Gastrocnemius medialis (tissue), 4 donors: ENCODE results near the gene ATOSA. TPM values are rescaled to one million over a fixed set of nuclear protein-coding genes. Genes with fewer than 3 reads are reported as not detected.

ENCODE experiments used
- ATAC-seq, 2 donors: fragments of 150-250 bp; one replicate each; pipeline ENCODE4 v1.9.1; 2016
- DNase-seq, 2 donors: peaks; one replicate each; pipeline ENCODE4 v3.0.0-alpha.2; 2019
- H3K27ac ChIP-seq, 4 donors: fragments of 200-600 bp; sonication (generic); 1 replicate in 1 of 4; 2 replicates in 3 of 4; pipeline ENCODE4 v1.5.1; 2016 to 2018; ENCODE audit warnings: mild to moderate bottlenecking in 2 of 4, moderate library complexity in 1 of 4
- H3K27me3 ChIP-seq, 3 donors: fragments of 200-600 bp; sonication (generic) in 2 of 3; 1 replicate in 1 of 3; 2 replicates in 2 of 3; pipeline versions ENCODE4 v1.5.1 to v1.6.0; 2016 to 2019; ENCODE audit warnings: mild to moderate bottlenecking in 1 of 3, moderate library complexity in 1 of 3
- H3K36me3 ChIP-seq, 2 donors: fragments of 200-600 bp; sonication (generic) in 1 of 2; one replicate each; pipeline ENCODE4 v1.5.1; 2017 to 2018
- H3K4me1 ChIP-seq, 2 donors: fragments of 200-600 bp; sonication (generic) in 1 of 2; one replicate each; pipeline ENCODE4 v1.5.1; 2016 to 2017; ENCODE audit warnings: mild to moderate bottlenecking in 2 of 2
- H3K4me3 ChIP-seq, 4 donors: fragments of 200-600 bp; sonication (generic) in 3 of 4; 1 replicate in 1 of 4; 2 replicates in 3 of 4; pipeline ENCODE4 v1.5.1; 2016 to 2019; ENCODE audit warnings: mild to moderate bottlenecking in 2 of 4
- H3K9me3 ChIP-seq, 3 donors: fragments of 200-600 bp; sonication (generic) in 2 of 3; 1 replicate in 1 of 3; 2 replicates in 2 of 3; pipeline ENCODE4 v1.5.1; 2016 to 2019
- POLR2A ChIP-seq, 2 donors: fragments of 450-650 bp; IDR thresholded peaks; one replicate each; pipeline ENCODE4 v1.6.1; 2017; ENCODE audit warnings: antibody characterized with exemption in 2 of 2, mild to moderate bottlenecking in 2 of 2, moderate library complexity in 2 of 2
- in situ Hi-C, 4 donors: fragments of 200-750 bp; cut with MboI; loops; one replicate each; pipeline versions ENCODE4 v1.15.0 to v1.8.0; 2017; ENCODE audit warnings: low sequenced_read_pairs in 4 of 4
- intact Hi-C: fragments of 100-400 bp; cut with DNase I; formaldehyde crosslinking; loops from one replicate; pipeline ENCODE4 v1.15.1; 2023; ENCODE audit warnings: low total_unique reads
- total RNA-seq, 4 donors: library from RNA; depleted of rRNA; stranded (reverse); fragments of >200 nt; gene quantifications; one replicate each; pipeline versions ENCODE4 v1.1.0 to v1.2.3, GENCODE V29; 2016
- TF ChIP-seq, protein P1 (sequence below), 5 experiments: fragments of 450-650 bp in 3 of 5; fragments of 200-600 bp in 2 of 5; sonication (generic) in 2 of 5; IDR thresholded peaks in 4 of 5; conservative IDR thresholded peaks in 1 of 5; 1 replicate in 4 of 5; 2 replicates in 1 of 5; pipeline ENCODE4 v1.5.1; 2016 to 2019; ENCODE audit warnings: antibody characterized with exemption in 5 of 5, mild to moderate bottlenecking in 3 of 5, moderate library complexity in 3 of 5

ATOSA gene
- total RNA-seq, 4 donors from 2014 or later, result 61.9 to 491 (median 137) TPM

DNA sequence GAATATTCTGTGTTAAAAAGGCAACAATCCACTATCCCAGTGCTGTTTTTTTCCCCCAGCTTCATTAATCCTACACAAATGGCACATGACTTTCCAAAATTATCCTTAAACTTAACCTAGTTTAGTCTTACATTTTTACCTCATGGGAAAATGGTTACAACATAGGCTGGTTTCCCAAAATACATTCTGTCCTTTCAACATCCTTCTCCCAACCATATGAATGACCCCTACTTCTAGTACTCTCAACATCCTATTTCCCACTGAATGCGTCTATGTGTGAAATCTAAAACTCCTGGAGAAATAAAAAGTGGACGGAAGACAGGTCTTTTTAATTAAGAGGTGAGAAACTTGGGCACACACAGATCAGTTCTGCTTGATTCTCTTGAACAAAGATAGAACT lies 33.3 kb downstream of the ATOSA start:
- TF ChIP-seq, protein P1, sequence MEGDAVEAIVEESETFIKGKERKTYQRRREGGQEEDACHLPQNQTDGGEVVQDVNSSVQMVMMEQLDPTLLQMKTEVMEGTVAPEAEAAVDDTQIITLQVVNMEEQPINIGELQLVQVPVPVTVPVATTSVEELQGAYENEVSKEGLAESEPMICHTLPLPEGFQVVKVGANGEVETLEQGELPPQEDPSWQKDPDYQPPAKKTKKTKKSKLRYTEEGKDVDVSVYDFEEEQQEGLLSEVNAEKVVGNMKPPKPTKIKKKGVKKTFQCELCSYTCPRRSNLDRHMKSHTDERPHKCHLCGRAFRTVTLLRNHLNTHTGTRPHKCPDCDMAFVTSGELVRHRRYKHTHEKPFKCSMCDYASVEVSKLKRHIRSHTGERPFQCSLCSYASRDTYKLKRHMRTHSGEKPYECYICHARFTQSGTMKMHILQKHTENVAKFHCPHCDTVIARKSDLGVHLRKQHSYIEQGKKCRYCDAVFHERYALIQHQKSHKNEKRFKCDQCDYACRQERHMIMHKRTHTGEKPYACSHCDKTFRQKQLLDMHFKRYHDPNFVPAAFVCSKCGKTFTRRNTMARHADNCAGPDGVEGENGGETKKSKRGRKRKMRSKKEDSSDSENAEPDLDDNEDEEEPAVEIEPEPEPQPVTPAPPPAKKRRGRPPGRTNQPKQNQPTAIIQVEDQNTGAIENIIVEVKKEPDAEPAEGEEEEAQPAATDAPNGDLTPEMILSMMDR (IDR thresholded peaks at IDR 0.05 in 4 of 5, conservative IDR thresholded peaks at IDR 0.05 in 1 of 5), result no peak
- no peak for TF ChIP-seq POLR2A (IDR thresholded peaks at IDR 0.05)
- H3K36me3 ChIP-seq, result peaks cover 0 to 15% of the 10 kb centered on the region in 2 donors
- ATAC-seq (peak; percentile 85 to 89), DNase-seq (no peak)
- in situ Hi-C loops, result no loop called here
- H3K4me3 ChIP-seq, result no peak overlapping the region
- H3K4me1 ChIP-seq, result peaks cover 62 to 94% of the 10 kb centered on the region in 2 donors
- intact Hi-C loops, result loop anchor here (10.0 kb wide), 1 partner anchor 221 kb away; no protein-coding TSS in a partner anchor
- no peaks in the 10 kb centered on the region for H3K27me3 ChIP-seq
- H3K27ac ChIP-seq, result peak overlapping the region; percentile 79 to 89 (median 82)
- H3K9me3 ChIP-seq, result no peaks in the 10 kb centered on the region

DNA sequence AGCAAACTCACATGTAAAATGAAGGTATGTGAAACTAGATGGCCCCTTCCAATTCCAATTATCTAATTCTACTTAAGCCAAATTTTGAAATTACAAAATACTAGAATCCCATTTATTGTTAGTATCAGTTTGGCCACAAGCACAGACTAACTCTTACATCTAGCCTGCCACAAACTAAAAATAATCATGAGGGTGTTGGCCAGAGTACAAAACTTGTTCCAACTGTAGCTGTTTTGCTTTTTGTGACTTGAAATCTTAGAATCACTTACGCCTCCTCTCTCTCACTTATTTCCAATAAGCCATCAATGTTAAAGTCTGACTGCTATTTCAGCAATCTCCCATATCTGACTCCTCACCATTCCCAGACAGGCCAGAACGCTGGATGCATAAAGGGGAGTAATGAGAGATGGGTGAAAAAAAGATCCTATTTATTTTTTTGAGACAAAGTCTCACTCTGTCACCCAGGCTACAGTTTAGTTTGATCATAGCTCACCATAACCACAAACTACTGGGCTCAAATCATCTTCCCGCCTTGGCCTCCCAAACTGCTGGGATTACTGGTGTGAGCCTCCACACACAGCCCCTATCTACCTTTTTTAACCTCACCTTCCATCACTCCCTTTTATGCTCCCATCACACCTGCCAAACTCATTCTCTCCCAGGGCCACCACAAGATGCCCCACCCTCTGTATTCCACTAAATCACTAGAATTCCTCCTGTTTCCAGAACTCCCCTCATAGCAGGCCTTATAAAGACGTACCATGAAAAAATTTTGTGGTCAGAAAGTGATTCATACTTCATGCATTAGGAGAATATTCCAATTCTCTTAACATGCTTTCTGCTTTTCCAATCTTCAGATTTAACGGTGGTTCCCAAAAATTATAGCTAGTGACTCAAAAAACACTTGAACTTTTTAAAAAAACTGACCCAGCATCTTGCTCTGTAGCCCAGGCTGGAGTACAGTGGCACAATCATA lies 36.5 kb downstream of the ATOSA start:
- Histone ChIP-seq H3K27me3 (no peaks in the 10 kb centered on the region), H3K27ac (peak overlapping the region; percentile 79 to 89 (median 82)), H3K36me3 (peaks cover 0 to 35% of the 10 kb centered on the region in 2 donors), H3K4me1 (peaks cover 41 to 61% of the 10 kb centered on the region in 2 donors), H3K9me3 (no peaks in the 10 kb centered on the region), H3K4me3 (no peak overlapping the region)
- DNase-seq (no peak), ATAC-seq (peak in 1 of 2 donors; percentile 7)
- TF ChIP-seq, protein P1 (IDR thresholded peaks at IDR 0.05 in 4 of 5, conservative IDR thresholded peaks at IDR 0.05 in 1 of 5), result no peak
- TF ChIP-seq POLR2A (IDR thresholded peaks at IDR 0.05), result no peak
- intact Hi-C loops (loop anchor here (5.0 to 10.0 kb wide), 2 partner anchors 35 to 218 kb away; partner anchors contain the start of gene ATOSA), in situ Hi-C loops (no loop called here)

DNA sequence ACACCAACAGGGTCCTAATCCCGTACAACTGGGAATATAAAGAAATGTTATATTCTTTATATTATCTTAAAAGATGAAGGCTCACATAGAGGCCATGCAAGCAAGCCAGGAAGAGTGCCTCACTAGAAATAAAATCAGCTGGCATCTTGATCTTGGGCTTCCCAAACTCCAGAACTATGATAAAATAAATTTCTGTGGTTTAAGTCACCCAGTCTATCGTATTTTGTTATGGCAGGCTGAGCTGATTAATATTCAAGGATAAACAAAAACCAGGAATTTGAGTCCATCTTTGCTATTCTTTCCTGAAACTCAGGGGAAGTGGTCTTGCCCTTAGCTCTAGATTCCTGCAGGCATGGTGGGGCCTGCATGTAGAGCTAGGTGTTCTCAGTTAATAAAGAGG lies 42.7 kb downstream of the ATOSA start:
- TF ChIP-seq POLR2A (IDR thresholded peaks at IDR 0.05), result no peak
- TF ChIP-seq, protein P1 (IDR thresholded peaks at IDR 0.05 in 4 of 5, conservative IDR thresholded peaks at IDR 0.05 in 1 of 5), result no peak
- Histone ChIP-seq H3K36me3 (peaks cover 0 to 79% of the 10 kb centered on the region in 2 donors), H3K9me3 (no peaks in the 10 kb centered on the region), H3K27ac (peak overlapping the region in 1 of 4 donors; percentile 11), H3K4me1 (peaks cover 12 to 30% of the 10 kb centered on the region in 2 donors), H3K4me3 (no peak overlapping the region), H3K27me3 (no peaks in the 10 kb centered on the region)
- intact Hi-C loops, result no loop called here
- DNase-seq (no peak), ATAC-seq (no peak)
- in situ Hi-C loops, result no loop called here

DNA sequence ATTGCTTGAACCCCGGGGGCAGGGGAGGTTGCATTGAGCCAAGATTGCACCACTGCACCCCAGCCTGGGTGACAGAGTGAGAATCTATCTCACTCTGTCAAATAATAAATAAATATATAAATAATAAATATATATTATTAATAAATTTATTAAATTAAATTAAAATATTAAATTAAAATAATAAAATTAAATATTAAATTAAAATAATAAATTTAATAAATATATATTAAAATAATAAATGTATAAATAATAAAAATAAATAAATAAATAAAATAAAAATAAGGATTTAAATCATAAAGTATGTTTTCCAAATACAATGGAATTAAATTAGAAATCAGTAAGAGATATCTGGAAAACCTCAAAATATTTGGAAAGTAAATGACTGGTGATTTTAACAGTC lies 43.3 kb downstream of the ATOSA start:
- Histone ChIP-seq H3K4me1 (peaks cover 12 to 32% of the 10 kb centered on the region in 2 donors), H3K9me3 (no peaks in the 10 kb centered on the region), H3K27ac (peak overlapping the region in 2 of 4 donors; percentile 39 to 74), H3K36me3 (peaks cover 0 to 79% of the 10 kb centered on the region in 2 donors), H3K4me3 (no peak overlapping the region), H3K27me3 (no peaks in the 10 kb centered on the region)
- intact Hi-C loops (no loop called here), in situ Hi-C loops (no loop called here)
- TF ChIP-seq, protein P1 (IDR thresholded peaks at IDR 0.05 in 4 of 5, conservative IDR thresholded peaks at IDR 0.05 in 1 of 5), result no peak
- no peak for TF ChIP-seq POLR2A (IDR thresholded peaks at IDR 0.05)
- DNase-seq (no peak), ATAC-seq (no peak)

Other genes starting within 250 kb of the ATOSA start
- 10 to 100 TPM in 2 of 4 donors, 1 to 10 TPM in 2; 5.8 to 51.2 (median 10.2) TPM for gene MYO5A, start 150.5 kb downstream of the ATOSA start, total RNA-seq
- gene ARPP19, start 110.4 kb downstream of the ATOSA start, total RNA-seq, result 100 to 1,000 TPM; 153 to 428 (median 207) TPM
- gene ONECUT1, start 110.9 kb upstream of the ATOSA start, total RNA-seq, result not detected